Measurements from ENCODE around the gene INPP5D. TPM values are rescaled to one million over a fixed set of nuclear protein-coding genes. Genes with fewer than 3 reads are reported as not detected.

The INPP5D gene
- polyA plus RNA-seq, 3 donors = 30.6 to 90.2 (median 54.8) TPM

DNA sequence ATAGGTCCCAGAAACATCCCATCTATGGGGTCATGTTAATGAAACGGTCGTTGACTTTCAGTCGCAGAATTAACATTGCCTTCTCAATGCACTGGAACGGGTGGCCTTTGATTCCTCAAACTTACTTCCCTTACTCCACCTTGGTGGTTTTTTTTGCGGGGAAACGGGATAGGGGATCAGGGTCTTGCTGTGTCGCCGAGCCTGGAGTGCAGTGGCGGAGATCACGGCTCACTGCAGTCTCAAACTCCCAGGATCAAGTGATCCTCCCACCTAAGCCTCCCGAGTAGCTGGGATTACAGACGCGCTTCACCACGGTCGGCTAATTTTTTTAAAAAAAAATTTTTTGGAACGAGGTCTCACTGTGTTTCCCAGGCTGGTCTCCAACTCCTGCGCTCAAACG is 192.1 kb downstream of the INPP5D start:
- DNase-seq = no peak
- 12% methylated on average over 11 of the region's 18 CpGs for WGBS (ENCODE audit: insufficient coverage)
- Mint-ChIP-seq H3K4me1 (peaks cover 49% of the 10 kb centered on the region), H3K4me3 (peak overlapping the region; percentile 88 to 94), H3K9me3 (no peaks in the 10 kb centered on the region), H3K36me3 (peaks cover 13 to 22% of the 10 kb centered on the region in 2 donors), H3K27ac (peak overlapping the region; percentile 23 to 93 (median 82)), H3K27me3 (ENCODE audit: low read depth in 3 of 3) (no peaks in the 10 kb centered on the region)
- Histone ChIP-seq H4K20me1 (ENCODE audit: insufficient read depth, low read length) (peaks cover 35% of the 10 kb centered on the region), H2AFZ (ENCODE audit: insufficient read depth, low read depth, low read length, poor library complexity, severe bottlenecking) (peak overlapping the region; percentile 97), H3K27me3 (ENCODE audit: control insufficient read depth in 2 of 2, insufficient read depth in 2 of 2, low read length in 2 of 2) (no peaks in the 10 kb centered on the region), H3K4me2 (replicated peaks; ENCODE audit: extremely low read depth, low read length, poor library complexity, severe bottlenecking) (peak overlapping the region; percentile 93), H3K4me1 (ENCODE audit: control insufficient read depth in 1 of 2, insufficient read depth in 2 of 2, low read length in 2 of 2) (peaks cover 56 to 58% of the 10 kb centered on the region in 2 donors), H3K79me2 (ENCODE audit: insufficient read depth, low read length) (peaks cover 58% of the 10 kb centered on the region), H3K9me3 (replicated peaks in 1 of 2; ENCODE audit: control insufficient read depth in 1 of 2, insufficient read depth in 1 of 2, low read length in 2 of 2) (no peaks in the 10 kb centered on the region), H3K36me3 (replicated peaks in 1 of 2; ENCODE audit: control insufficient read depth in 1 of 2, insufficient read depth in 2 of 2, low read length in 2 of 2) (peaks cover 28 to 34% of the 10 kb centered on the region in 2 donors), H3K27ac (ENCODE audit: low read depth in 1 of 2, low read length in 2 of 2) (peak overlapping the region in 1 of 2 donors; percentile 89), H3K4me3 (replicated peaks in 1 of 3; ENCODE audit: low read depth in 2 of 3, low read length in 3 of 3) (peak overlapping the region; percentile 87 to 98 (median 96)), H3K9ac (ENCODE audit: insufficient read depth, low read length, poor library complexity, severe bottlenecking) (peak overlapping the region; percentile 80)
- TF ChIP-seq, protein P1, sequence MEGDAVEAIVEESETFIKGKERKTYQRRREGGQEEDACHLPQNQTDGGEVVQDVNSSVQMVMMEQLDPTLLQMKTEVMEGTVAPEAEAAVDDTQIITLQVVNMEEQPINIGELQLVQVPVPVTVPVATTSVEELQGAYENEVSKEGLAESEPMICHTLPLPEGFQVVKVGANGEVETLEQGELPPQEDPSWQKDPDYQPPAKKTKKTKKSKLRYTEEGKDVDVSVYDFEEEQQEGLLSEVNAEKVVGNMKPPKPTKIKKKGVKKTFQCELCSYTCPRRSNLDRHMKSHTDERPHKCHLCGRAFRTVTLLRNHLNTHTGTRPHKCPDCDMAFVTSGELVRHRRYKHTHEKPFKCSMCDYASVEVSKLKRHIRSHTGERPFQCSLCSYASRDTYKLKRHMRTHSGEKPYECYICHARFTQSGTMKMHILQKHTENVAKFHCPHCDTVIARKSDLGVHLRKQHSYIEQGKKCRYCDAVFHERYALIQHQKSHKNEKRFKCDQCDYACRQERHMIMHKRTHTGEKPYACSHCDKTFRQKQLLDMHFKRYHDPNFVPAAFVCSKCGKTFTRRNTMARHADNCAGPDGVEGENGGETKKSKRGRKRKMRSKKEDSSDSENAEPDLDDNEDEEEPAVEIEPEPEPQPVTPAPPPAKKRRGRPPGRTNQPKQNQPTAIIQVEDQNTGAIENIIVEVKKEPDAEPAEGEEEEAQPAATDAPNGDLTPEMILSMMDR (IDR thresholded peaks at IDR 0.05) = no peak
- intact Hi-C loops (cut with micrococcal nuclease) = loop anchor here (5.0 to 10.0 kb wide), 5 partner anchors 60 to 417 kb away; no protein-coding TSS in a partner anchor

- Mint-ChIP-seq H3K36me3 (peaks cover 38 to 49% of the 10 kb centered on the region in 2 donors), H3K27ac (peak overlapping the region in 2 of 7 donors; percentile 31 to 41), H3K4me3 (no peak overlapping the region), H3K27me3 (ENCODE audit: low read depth in 3 of 3) (no peaks in the 10 kb centered on the region), H3K4me1 (peaks cover 25% of the 10 kb centered on the region), H3K9me3 (no peaks in the 10 kb centered on the region)
- 95% methylated on average over 8 of the region's 11 CpGs for WGBS (ENCODE audit: insufficient coverage)
- peaks cover 27 to 28% of the 10 kb centered on the region in 2 donors for H3K4me1 ChIP-seq (ENCODE audit: control insufficient read depth in 1 of 2, insufficient read depth in 2 of 2, low read length in 2 of 2)
- no peak overlapping the region for H3K27ac ChIP-seq (ENCODE audit: low read depth in 1 of 2, low read length in 2 of 2)
- no peak overlapping the region for H3K9ac ChIP-seq (ENCODE audit: insufficient read depth, low read length, poor library complexity, severe bottlenecking)
- H3K79me2 ChIP-seq (ENCODE audit: insufficient read depth, low read length) = peaks cover 79% of the 10 kb centered on the region
- H2AFZ ChIP-seq (ENCODE audit: insufficient read depth, low read depth, low read length, poor library complexity, severe bottlenecking) = no peak overlapping the region
- H3K27me3 ChIP-seq (ENCODE audit: control insufficient read depth in 2 of 2, insufficient read depth in 2 of 2, low read length in 2 of 2) = no peaks in the 10 kb centered on the region
- no peak overlapping the region for H3K4me2 ChIP-seq (replicated peaks; ENCODE audit: extremely low read depth, low read length, poor library complexity, severe bottlenecking)
- no peak for DNase-seq
- intact Hi-C loops (cut with micrococcal nuclease) = loop anchor here (10.0 kb wide), 2 partner anchors 400 to 420 kb away; no protein-coding TSS in a partner anchor
- peaks cover 57% of the 10 kb centered on the region for H4K20me1 ChIP-seq (ENCODE audit: insufficient read depth, low read length)
- no peaks in the 10 kb centered on the region for H3K9me3 ChIP-seq (replicated peaks in 1 of 2; ENCODE audit: control insufficient read depth in 1 of 2, insufficient read depth in 1 of 2, low read length in 2 of 2)
- peaks cover 54 to 62% of the 10 kb centered on the region in 2 donors for H3K36me3 ChIP-seq (replicated peaks in 1 of 2; ENCODE audit: control insufficient read depth in 1 of 2, insufficient read depth in 2 of 2, low read length in 2 of 2)
- TF ChIP-seq, protein P1 (IDR thresholded peaks at IDR 0.05) = no peak
- no peak overlapping the region for H3K4me3 ChIP-seq (replicated peaks in 1 of 3; ENCODE audit: low read depth in 2 of 3, low read length in 3 of 3)
Measured at GRCh38 chr2:233255151-233255550, 195.0 kb downstream of the INPP5D start.

All from CD14-positive monocyte (primary cell).